C1 segment of cervical spinal cord (tissue), 14 donors: ENCODE results near the gene VAMP8.
"Not testable (repeated sequence)": the region's sequence is repeated elsewhere in the genome, so short reads cannot be mapped to it uniquely, and the experiment has no call there.

ENCODE experiments used
- DNase-seq, 14 donors: peaks; one replicate each; lab custom pipeline; 2025; lab: John Stamatoyannopoulos, UW

Gene VAMP8

GRCh38 chr2:85579266-85579935, 2.0 kb downstream of the VAMP8 start:
- DNase-seq = peak in 2 of 14 donors; percentile 16 to 23

- DNase-seq = no peak
Observed at GRCh38 chr2:85580206-85580605, 2.8 kb downstream of the VAMP8 start.

- DNase-seq = peak in 3 of 14 donors; percentile 13 to 40 (median 22)
Observed at GRCh38 chr2:85582492-85582891, 5.1 kb downstream of the VAMP8 start.

- no peak for DNase-seq
Observed at GRCh38 chr2:85583667-85584353, 6.4 kb downstream of the VAMP8 start.

GRCh38 chr2:85584354-85584856, 7.0 kb downstream of the VAMP8 start, which contains the start of gene VAMP5:
Gene VAMP5, plus strand, starts transcription at chr2:85584431. Its CDS starts 60 bp downstream, at chr2:85584491.
- peak in 2 of 14 donors; percentile 45 to 61 for DNase-seq

GRCh38 chr2:85584857-85585780, 7.7 kb downstream of the VAMP8 start:
- peak in 1 of 14 donors; percentile 48 for DNase-seq

- peak in 1 of 14 donors; percentile 44 for DNase-seq
Observed at GRCh38 chr2:85585781-85586105, 8.4 kb downstream of the VAMP8 start.

- DNase-seq = no peak
Observed at GRCh38 chr2:85588236-85588635, 10.8 kb downstream of the VAMP8 start.

GRCh38 chr2:85588645-85589044, 11.3 kb downstream of the VAMP8 start:
- no peak for DNase-seq

GRCh38 chr2:85589181-85589580, 11.8 kb downstream of the VAMP8 start:
- peak in 2 of 14 donors; percentile 17 to 21 for DNase-seq

GRCh38 chr2:85589982-85590791, 12.8 kb downstream of the VAMP8 start:
- DNase-seq = peak in 3 of 14 donors; percentile 22 to 60 (median 32)

GRCh38 chr2:85590950-85591349, 13.6 kb downstream of the VAMP8 start:
- DNase-seq = no peak

- DNase-seq = no peak
Observed at GRCh38 chr2:85591563-85591962, 14.2 kb downstream of the VAMP8 start.

- not testable (repeated sequence) for DNase-seq
Observed at GRCh38 chr2:85592299-85592698, 14.9 kb downstream of the VAMP8 start.

GRCh38 chr2:85593023-85593422, 15.6 kb downstream of the VAMP8 start:
- no peak for DNase-seq

GRCh38 chr2:85594715-85595300, 17.4 kb downstream of the VAMP8 start:
- no peak for DNase-seq

GRCh38 chr2:85595301-85596025, 18.1 kb downstream of the VAMP8 start, which contains the start of gene RNF181:
Gene RNF181, plus strand, starts transcription at chr2:85595745. Its CDS starts 19 bp downstream, at chr2:85595764.
- peak; percentile 67 to 99 (median 96) for DNase-seq

GRCh38 chr2:85596026-85596333, 18.6 kb downstream of the VAMP8 start:
- no peak for DNase-seq

- no peak for DNase-seq
Observed at GRCh38 chr2:85596486-85597143, 19.2 kb downstream of the VAMP8 start.
